ENCODE data around the gene SIRT5. TPM values are rescaled to one million over a fixed set of nuclear protein-coding genes. Genes with fewer than 3 reads are reported as not detected.

SIRT5 gene
- total RNA-seq, 1 experiment from 2014 or later = 13.8 TPM

GRCh38 chr6:13633343-13633742, 58.9 kb downstream of the SIRT5 start:
- Histone ChIP-seq H3K4me1 (ENCODE audit: control insufficient read depth in 1 of 2, insufficient read depth in 2 of 2, low read length in 2 of 2) (no peaks in the 10 kb centered on the region), H2AFZ (ENCODE audit: low read depth, low read length, poor library complexity, severe bottlenecking) (no peak overlapping the region), H3K4me2 (ENCODE audit: low read length) (no peak overlapping the region), H3K36me3 (ENCODE audit: control insufficient read depth in 1 of 2, insufficient read depth in 2 of 2, low read length in 2 of 2) (peaks cover 7 to 17% of the 10 kb centered on the region in 2 experiments; a peak in 2 of 4 replicates), H3K27me3 (ENCODE audit: insufficient read depth, low read length) (no peaks in the 10 kb centered on the region), H3K79me2 (ENCODE audit: insufficient read depth, low read length) (no peaks in the 10 kb centered on the region), H3K9me2 (ENCODE audit: insufficient read depth) (no peaks in the 10 kb centered on the region), H3K4me3 (replicated peaks in 1 of 2; ENCODE audit: low read depth in 1 of 2, low read length in 2 of 2) (no peak overlapping the region), H4K20me1 (ENCODE audit: insufficient read depth) (no peaks in the 10 kb centered on the region), H3K27ac (ENCODE audit: low read depth, low read length) (no peak overlapping the region), H3K9me3 (ENCODE audit: control insufficient read depth in 1 of 2, insufficient read depth in 1 of 2, low read depth in 1 of 2, low read length in 2 of 2) (no peaks in the 10 kb centered on the region), H3K9ac (ENCODE audit: low read length) (no peak overlapping the region)
- no TSS peak for BruUV-seq (replicated peaks)
- ChIA-PET CTCF (interaction anchor here (1.9 kb wide), 1 partner anchor 8 kb away, joined by 6 read pairs; no protein-coding TSS in a partner anchor), POLR2A (no interaction called here), RAD21 (ENCODE audit: low non-redundant PET in 1 of 2, low total read pairs in 2 of 2, uncharacterized antibody in 2 of 2, unreplicated experiment in 2 of 2) (no interaction called here)
- ATAC-seq = no peak
- TF ChIP-seq REST (IDR thresholded peaks at IDR 0.05; ENCODE audit: low read depth) = no peak
- TF ChIP-seq ZFX (IDR thresholded peaks at IDR 0.05) = no peak
- TF ChIP-seq ZBTB33 (IDR thresholded peaks at IDR 0.05; ENCODE audit: extremely low read depth, insufficient replicate concordance, low read length) = no peak
- no peak for TF ChIP-seq CBX3 (IDR thresholded peaks at IDR 0.05; ENCODE audit: low read depth)
- TF ChIP-seq TCF7L2 (IDR thresholded peaks at IDR 0.05; ENCODE audit: borderline replicate concordance, extremely low read depth, insufficient read depth, insufficient read length) = no peak
- no peak for TF ChIP-seq SIN3A (IDR thresholded peaks at IDR 0.05; ENCODE audit: low read depth)
- intact Hi-C loops (cut with micrococcal nuclease) = no loop called here
- no peak for DNase-seq (ENCODE audit: low read depth, low spot score)
